Endothelial cell of umbilical vein (primary cell): ENCODE measurements around the gene EIF3J. TPM values are rescaled to one million over a fixed set of nuclear protein-coding genes. Genes with fewer than 3 reads are reported as not detected.

Experiments
- BruUV-seq: library from RNA; stranded (reverse); fragments of 400-500 nt; replicated peaks from 2 replicates; lab custom pipeline; 2021; lab: Mats Ljungman, UMichigan
- CTCF ChIA-PET: fragments of 300-600, 350-600 bp; sonication (Branson Sonifier 250); formaldehyde crosslinking; loops from one replicate; lab custom pipeline; 2021; ENCODE audit warnings: antibody characterized with exemption, inconsistent platforms; lab: Charles Lee
- POLR2A ChIA-PET: fragments of 300-600, 350-600 bp; sonication (Branson Sonifier 250); formaldehyde crosslinking; loops from one replicate; lab custom pipeline; 2021; ENCODE audit warnings: antibody characterized with exemption, inconsistent platforms; lab: Charles Lee
- DNase-seq: peaks from one replicate; pipeline ENCODE4 v3.0.0-alpha.2; 2011; ENCODE audit warnings: low read depth, low spot score
- FAIRE-seq: peaks from 2 replicates; lab custom pipeline; 2011; peaks lifted over from hg19 to GRCh38; lab: Jason Lieb, UNC
- H2AFZ ChIP-seq: 2 replicates; pipeline ENCODE4 v1.6.0; 2012; ENCODE audit warnings: low read depth, low read length, control low read depth, inconsistent platforms
- H3K27ac ChIP-seq: 2 replicates; pipeline ENCODE4 v1.5.1; 2011; ENCODE audit warnings: low read depth, mild to moderate bottlenecking, control low read depth, low read length, moderate library complexity; ENCODE audit not compliant: insufficient read depth
- H3K27me3 ChIP-seq, 2 experiments: 2 replicates each; pipeline versions ENCODE4 v1.6.0 to v1.6.1; 2011; ENCODE audit warnings: low read length in 2 of 2, mixed read lengths in 1 of 2; ENCODE audit not compliant: control insufficient read depth in 2 of 2, insufficient read depth in 2 of 2
- H3K36me3 ChIP-seq, 2 experiments: 2 replicates in 1 of 2; 3 replicates in 1 of 2; pipeline ENCODE4 v1.5.1; 2011; ENCODE audit warnings: low read length in 2 of 2, mild to moderate bottlenecking in 1 of 2, moderate library complexity in 1 of 2; ENCODE audit not compliant: control insufficient read depth in 2 of 2, insufficient read depth in 2 of 2; ENCODE audit errors: extremely low read depth in 1 of 2
- H3K4me1 ChIP-seq: 3 replicates; pipeline ENCODE4 v1.5.1; 2011; ENCODE audit warnings: mild to moderate bottlenecking, low read length; ENCODE audit not compliant: control insufficient read depth, insufficient read depth; ENCODE audit errors: extremely low read depth
- H3K4me2 ChIP-seq: 2 replicates; pipeline ENCODE4 v1.6.1; 2011; ENCODE audit warnings: low read length, control low read depth, mixed read lengths; ENCODE audit not compliant: insufficient read depth
- H3K4me3 ChIP-seq, 3 experiments: fragments of 200-600 bp in 1 of 3; sonication (generic), shearing (Covaris generic) in 1 of 3; replicated peaks in 1 of 3; 2 replicates each; pipeline ENCODE4 v1.5.1; 2011 to 2016; ENCODE audit warnings: control low read depth in 3 of 3, low read length in 3 of 3, mild to moderate bottlenecking in 2 of 3, inconsistent platforms in 1 of 3, low read depth in 1 of 3, moderate library complexity in 1 of 3; ENCODE audit not compliant: insufficient read depth in 1 of 3
- H3K79me2 ChIP-seq: 2 replicates; pipeline ENCODE4 v1.6.0; 2012; ENCODE audit warnings: low read length, inconsistent platforms; ENCODE audit not compliant: control insufficient read depth, insufficient read depth
- H3K9ac ChIP-seq: replicated peaks from 2 replicates; pipeline ENCODE3; 2011; ENCODE audit warnings: low read length, control low read depth; ENCODE audit not compliant: insufficient read depth; ENCODE audit errors: extremely low read depth
- H3K9me1 ChIP-seq: replicated peaks from 3 replicates; pipeline ENCODE4 v1.6.0; 2011; ENCODE audit warnings: mild to moderate bottlenecking, low read length; ENCODE audit not compliant: control insufficient read depth, insufficient read depth; ENCODE audit errors: extremely low read depth
- H3K9me3 ChIP-seq: replicated peaks from 2 replicates; pipeline ENCODE4 v1.5.1; 2012; ENCODE audit warnings: low read length, inconsistent platforms; ENCODE audit not compliant: control insufficient read depth, insufficient read depth
- H4K20me1 ChIP-seq: replicated peaks from 2 replicates; pipeline ENCODE3; 2011; ENCODE audit warnings: mild to moderate bottlenecking, low read length; ENCODE audit not compliant: control insufficient read depth, insufficient read depth; ENCODE audit errors: extremely low read depth
- CTCF ChIP-seq, 2 donors: IDR thresholded peaks; 1 replicate in 1 of 2; 2 replicates in 1 of 2; pipeline ENCODE4 v1.5.1; 2011; ENCODE audit warnings: low read length in 2 of 2, mild to moderate bottlenecking in 2 of 2, moderate library complexity in 2 of 2, control low read depth in 1 of 2, inconsistent platforms in 1 of 2, low read depth in 1 of 2; ENCODE audit not compliant: insufficient read depth in 1 of 2; ENCODE audit errors: extremely low read depth in 1 of 2
- EZH2 ChIP-seq: IDR thresholded peaks from 2 replicates; pipeline ENCODE4 v1.6.1; 2012; ENCODE audit warnings: borderline replicate concordance, low read depth, mild to moderate bottlenecking, moderate library complexity, low read length, inconsistent platforms; ENCODE audit not compliant: severe bottlenecking
- FOS ChIP-seq: IDR thresholded peaks from 2 replicates; pipeline ENCODE4 v1.6.1; 2011; ENCODE audit warnings: mild to moderate bottlenecking, low read length, moderate library complexity, borderline replicate concordance; ENCODE audit not compliant: insufficient read depth
- GATA2 ChIP-seq: IDR thresholded peaks from 2 replicates; pipeline ENCODE4 v1.7.0; 2011; ENCODE audit warnings: low read depth, mild to moderate bottlenecking, moderate library complexity, mixed read lengths, low read length; ENCODE audit not compliant: insufficient read length, insufficient read depth
- JUN ChIP-seq: IDR thresholded peaks from 2 replicates; pipeline ENCODE4 v1.6.1; 2011; ENCODE audit warnings: borderline replicate concordance, low read depth; ENCODE audit not compliant: insufficient read length, insufficient read depth
- MAX ChIP-seq: IDR thresholded peaks from 2 replicates; pipeline ENCODE4 v1.6.1; 2011; ENCODE audit not compliant: insufficient read depth, insufficient read length
- MYC ChIP-seq: IDR thresholded peaks from one replicate; pipeline ENCODE4 v1.6.1; 2011; ENCODE audit warnings: mild to moderate bottlenecking, low read depth, low read length
- POLR2A ChIP-seq: IDR thresholded peaks from 2 replicates; pipeline ENCODE4 v1.6.1; 2012; ENCODE audit warnings: low read depth, mild to moderate bottlenecking, control low read depth, low read length
- POLR2AphosphoS5 ChIP-seq: IDR thresholded peaks from 2 replicates; pipeline ENCODE4 v1.6.1; 2012; ENCODE audit warnings: low read depth, mild to moderate bottlenecking, control low read depth, low read length, moderate library complexity; ENCODE audit not compliant: insufficient read depth
- dilution Hi-C: fragments of 300-500 bp; cut with MboI; formaldehyde crosslinking; loops from one replicate; pipeline ENCODE4 v1.15.0; 2019; ENCODE audit warnings: low sequenced_read_pairs; ENCODE audit not compliant: extremely low pct_ligation_motif_present
- intact Hi-C: fragments of 100-400 bp; cut with micrococcal nuclease; formaldehyde crosslinking; loops from one replicate; pipeline ENCODE4 v1.10.0; 2022
- polyA plus RNA-seq, 4 experiments: library from polyadenylated mRNA; depleted of rRNA in 3 of 4; stranded (reverse) in 3 of 4; unstranded in 1 of 4; fragments of >200 nt; gene quantifications; 2 replicates each; pipeline versions ENCODE4 v1.2.1 to v1.2.3, GENCODE V29; 2011 to 2012; ENCODE audit warnings: missing spikeins in 1 of 4
- total RNA-seq: library from RNA; stranded (reverse); gene quantifications from 2 replicates; pipeline ENCODE4 v1.2.3, GENCODE V29; 2021

Gene EIF3J
- total and polyA plus RNA-seq, 2 donors (not counting 3 experiments of a cell fraction or from before 2014, with no cell fraction given), result 35.4 to 150 TPM

GRCh38 chr15:44568338-44568737, 31.4 kb downstream of the EIF3J start:
- Histone ChIP-seq H4K20me1 (no peaks in the 10 kb centered on the region), H3K4me2 (no peak overlapping the region), H3K9me1 (no peaks in the 10 kb centered on the region), H3K27me3 (no peaks in the 10 kb centered on the region), H3K79me2 (no peaks in the 10 kb centered on the region), H3K27ac (no peak overlapping the region), H3K4me1 (no peaks in the 10 kb centered on the region), H3K4me3 (no peak overlapping the region), H3K9ac (no peak overlapping the region), H2AFZ (no peak overlapping the region), H3K36me3 (peaks cover 16 to 28% of the 10 kb centered on the region in 2 experiments), H3K9me3 (no peaks in the 10 kb centered on the region)
- DNase-seq (no peak), FAIRE-seq (peak; percentile 57)
- ChIA-PET POLR2A (interaction anchor here (0.7 kb wide), 1 partner anchor 545 kb away, joined by 6 read pairs; no protein-coding TSS in a partner anchor), CTCF (interaction anchor here (3.0 kb wide), 1 partner anchor 11 kb away, joined by 12 read pairs; no protein-coding TSS in a partner anchor)
- BruUV-seq, result no TSS peak
- no peak for TF ChIP-seq FOS
- TF ChIP-seq MAX, result no peak
- no peak for TF ChIP-seq POLR2AphosphoS5
- TF ChIP-seq GATA2, result no peak
- no peak for TF ChIP-seq POLR2A
- TF ChIP-seq JUN, result no peak
- TF ChIP-seq CTCF (IDR thresholded peaks at IDR 0.05; ENCODE audit: extremely low read depth in 1 of 2, insufficient read depth in 1 of 2, low read depth in 1 of 2, low read length in 2 of 2), result no peak
- TF ChIP-seq EZH2, result no peak
- TF ChIP-seq MYC, result no peak
- dilution Hi-C loops (no loop called here), intact Hi-C loops (no loop called here)
